HG02642 (cell line): ENCODE measurements around the gene NAPA.
A peak's percentile ranks its signal among the peaks of the same experiment; 100 is the strongest.

ENCODE experiments used
- ATAC-seq: cut with Tn5 transposase; IDR thresholded peaks from one replicate; pipeline ENCODE4 v1.9.1; 2021; ENCODE audit warnings: mild to moderate bottlenecking; ENCODE audit not compliant: unreplicated experiment, poor library complexity

Gene NAPA

GRCh38 chr19:47526798-47527197, 11.9 kb upstream of the NAPA start:
- no peak for ATAC-seq

- no peak for ATAC-seq
These were observed 8.6 kb upstream of the NAPA start for GRCh38 chr19:47523473-47523872.

GRCh38 chr19:47521473-47522180, 6.8 kb upstream of the NAPA start:
- ATAC-seq, result no peak

GRCh38 chr19:47520839-47521238, 6.0 kb upstream of the NAPA start:
- ATAC-seq, result no peak

GRCh38 chr19:47520343-47520806, 5.5 kb upstream of the NAPA start:
- no peak for ATAC-seq

- no peak for ATAC-seq
These were observed 4.0 kb upstream of the NAPA start for GRCh38 chr19:47518854-47519253.

GRCh38 chr19:47518139-47518538, 3.3 kb upstream of the NAPA start:
- ATAC-seq, result peak; percentile 18

- ATAC-seq, result no peak
These were observed 553 bp downstream of the NAPA start for GRCh38 chr19:47514151-47514868.

- ATAC-seq, result no peak
These were observed 1.9 kb downstream of the NAPA start for GRCh38 chr19:47512948-47513319.

GRCh38 chr19:47512183-47512947, 2.5 kb downstream of the NAPA start:
- no peak for ATAC-seq

- no peak for ATAC-seq
These were observed 3.2 kb downstream of the NAPA start for GRCh38 chr19:47511681-47512080.

- ATAC-seq, result no peak
These were observed 3.7 kb downstream of the NAPA start for GRCh38 chr19:47511128-47511517.

- no peak for ATAC-seq
These were observed 4.2 kb downstream of the NAPA start for GRCh38 chr19:47510516-47511127.

- no peak for ATAC-seq
These were observed 4.9 kb downstream of the NAPA start for GRCh38 chr19:47509973-47510372.

- ATAC-seq, result no peak
These were observed 5.6 kb downstream of the NAPA start for GRCh38 chr19:47509170-47509847.

- ATAC-seq, result no peak
These were observed 6.1 kb downstream of the NAPA start for GRCh38 chr19:47508721-47509120.

GRCh38 chr19:47507924-47508553, 6.8 kb downstream of the NAPA start:
- no peak for ATAC-seq

GRCh38 chr19:47507012-47507411, 7.9 kb downstream of the NAPA start:
- ATAC-seq, result no peak

GRCh38 chr19:47506459-47506858, 8.4 kb downstream of the NAPA start:
- no peak for ATAC-seq

GRCh38 chr19:47505506-47505905, 9.4 kb downstream of the NAPA start:
- no peak for ATAC-seq
